ENCODE results near the gene SLC44A1.

Gene SLC44A1

GRCh38 chr9:105244003-105244733 lies at the start of gene SLC44A1:
Gene SLC44A1 (plus strand): TSS chr9:105244651. CDS start chr9:105244869, 218 bp downstream.
- DNase-seq = peak; percentile 97

GRCh38 chr9:105195259-105195658 lies 49.2 kb upstream of the SLC44A1 start:
- no peak for DNase-seq

- DNase-seq = no peak
These were observed 46.4 kb upstream of the SLC44A1 start for GRCh38 chr9:105198023-105198422.

GRCh38 chr9:105198865-105199264 lies 45.6 kb upstream of the SLC44A1 start:
- DNase-seq = no peak

- DNase-seq = no peak
These were observed 40.0 kb upstream of the SLC44A1 start for GRCh38 chr9:105204416-105204815.

- no peak for DNase-seq
These were observed 38.5 kb upstream of the SLC44A1 start for GRCh38 chr9:105205787-105206495.

- no peak for DNase-seq
These were observed 38.0 kb upstream of the SLC44A1 start for GRCh38 chr9:105206496-105206820.

- no peak for DNase-seq
These were observed 37.4 kb upstream of the SLC44A1 start for GRCh38 chr9:105206821-105207699.

- no peak for DNase-seq
These were observed 27.8 kb upstream of the SLC44A1 start for GRCh38 chr9:105216440-105217178.

GRCh38 chr9:105218673-105219072 lies 25.8 kb upstream of the SLC44A1 start:
- DNase-seq = no peak

- DNase-seq = no peak
These were observed 25.1 kb upstream of the SLC44A1 start for GRCh38 chr9:105219291-105219805.

GRCh38 chr9:105220451-105220850 lies 24.0 kb upstream of the SLC44A1 start:
- no peak for DNase-seq

- DNase-seq = no peak
These were observed 20.8 kb upstream of the SLC44A1 start for GRCh38 chr9:105223544-105224140.

GRCh38 chr9:105226055-105226454 lies 18.4 kb upstream of the SLC44A1 start:
- DNase-seq = no peak

GRCh38 chr9:105232207-105232606 lies 12.2 kb upstream of the SLC44A1 start:
- no peak for DNase-seq

GRCh38 chr9:105233873-105234272 lies 10.6 kb upstream of the SLC44A1 start:
- no peak for DNase-seq

GRCh38 chr9:105236261-105236660 lies 8.2 kb upstream of the SLC44A1 start:
- DNase-seq = no peak

GRCh38 chr9:105237246-105237645 lies 7.2 kb upstream of the SLC44A1 start:
- DNase-seq = no peak

GRCh38 chr9:105238302-105238701 lies 6.1 kb upstream of the SLC44A1 start:
- DNase-seq = no peak

- no peak for DNase-seq
These were observed 3.0 kb upstream of the SLC44A1 start for GRCh38 chr9:105241356-105242043.

- no peak for DNase-seq
These were observed 2.4 kb upstream of the SLC44A1 start for GRCh38 chr9:105242062-105242461.

- no peak for DNase-seq
These were observed 1.9 kb upstream of the SLC44A1 start for GRCh38 chr9:105242557-105242956.

All from CD4-positive, alpha-beta T cell treated with Interleukin-6 for 4 hours (primary cell).